HCT116 (cell line): ENCODE measurements around the gene KRT6C.
"Not testable (repeated sequence)": the region's sequence is repeated elsewhere in the genome, so short reads cannot be mapped to it uniquely, and the experiment has no call there.

ENCODE experiments used
- CTCF ChIP-seq, 3 experiments: fragments of 200-600 bp in 1 of 3; sonication (generic) in 1 of 3; IDR thresholded peaks in 2 of 3; conservative IDR thresholded peaks in 1 of 3; 2 replicates each; pipeline ENCODE4 v1.5.1; 2012 to 2017; ENCODE audit warnings: low read depth in 2 of 3, low read length in 2 of 3, antibody characterized with exemption in 1 of 3, borderline replicate concordance in 1 of 3, control low read depth in 1 of 3, mild to moderate bottlenecking in 1 of 3, mixed read lengths in 1 of 3, mixed run types in 1 of 3, moderate library complexity in 1 of 3; ENCODE audit not compliant: insufficient read depth in 1 of 3
- EGR1 ChIP-seq: IDR thresholded peaks from 2 replicates; pipeline ENCODE4 v1.6.1; 2012; ENCODE audit warnings: low read depth
- EZH2 ChIP-seq: fragments of 200-600 bp; sonication (generic); IDR thresholded peaks from 2 replicates; pipeline ENCODE4 v1.6.1; 2017; ENCODE audit warnings: antibody characterized with exemption, mixed run types
- POLR2A ChIP-seq: IDR thresholded peaks from 2 replicates; pipeline ENCODE4 v1.7.0; 2011; ENCODE audit warnings: borderline replicate concordance; ENCODE audit not compliant: insufficient read depth, insufficient read length; ENCODE audit errors: extremely low read depth
- ZNF274 ChIP-seq: fragments of 200-500 bp; sonication (Bioruptor generic); IDR thresholded peaks from 2 replicates; pipeline ENCODE4 v1.6.1; 2014; ENCODE audit warnings: mild to moderate bottlenecking, low read depth, low read length, inconsistent platforms

- TF ChIP-seq CTCF (IDR thresholded peaks at IDR 0.05 in 2 of 3, conservative IDR thresholded peaks at IDR 0.05 in 1 of 3; ENCODE audit: borderline replicate concordance in 1 of 3, insufficient read depth in 1 of 3, low read depth in 2 of 3, low read length in 2 of 3); POLR2A; EZH2; ZNF274; EGR1: not testable (repeated sequence)
These were observed 27.0 kb upstream of the KRT6C start for GRCh38 chr12:52500574-52500973.
